Muscle layer of colon (tissue), 2 donors: ENCODE results near the gene VEGFD.

Experiments used
- H3K27ac ChIP-seq: one replicate; pipeline ENCODE4 v1.7.0; 2013; ENCODE audit warnings: low read depth, mild to moderate bottlenecking, low read length, moderate library complexity
- H3K27me3 ChIP-seq, 2 donors: one replicate each; pipeline ENCODE4 v1.7.0; 2013; ENCODE audit warnings: low read length in 2 of 2, mild to moderate bottlenecking in 2 of 2; ENCODE audit not compliant: insufficient read depth in 2 of 2, control insufficient read depth in 1 of 2
- H3K36me3 ChIP-seq: one replicate; pipeline ENCODE4 v1.7.0; 2013; ENCODE audit warnings: mild to moderate bottlenecking, low read length; ENCODE audit not compliant: insufficient read depth
- H3K4me1 ChIP-seq: one replicate; pipeline ENCODE4 v1.7.0; 2013; ENCODE audit warnings: mild to moderate bottlenecking, low read length; ENCODE audit not compliant: insufficient read depth
- H3K4me3 ChIP-seq, 2 donors: one replicate each; pipeline ENCODE4 v1.7.0; 2013; ENCODE audit warnings: low read length in 2 of 2, low read depth in 1 of 2, mild to moderate bottlenecking in 1 of 2, moderate library complexity in 1 of 2
- H3K9ac ChIP-seq: one replicate; pipeline ENCODE4 v1.7.0; 2013; ENCODE audit warnings: low read length
- H3K9me3 ChIP-seq: one replicate; pipeline ENCODE4 v1.7.0; 2013; ENCODE audit warnings: mild to moderate bottlenecking, low read length
- donor health status: abdominal sarcoma.
- donor health status: Adenocarcinoma of cecum.

Gene VEGFD

GRCh38 chrX:15301924-15302323 lies 82.3 kb downstream of the VEGFD start:
- Histone ChIP-seq H3K27me3 (no peaks in the 10 kb centered on the region), H3K27ac (no peak overlapping the region), H3K9me3 (no peaks in the 10 kb centered on the region), H3K36me3 (no peaks in the 10 kb centered on the region), H3K4me3 (no peak overlapping the region), H3K4me1 (no peaks in the 10 kb centered on the region), H3K9ac (no peak overlapping the region)

- Histone ChIP-seq H3K9me3 (no peaks in the 10 kb centered on the region), H3K9ac (no peak overlapping the region), H3K36me3 (no peaks in the 10 kb centered on the region), H3K27me3 (no peaks in the 10 kb centered on the region), H3K4me3 (no peak overlapping the region), H3K4me1 (no peaks in the 10 kb centered on the region), H3K27ac (no peak overlapping the region)
These were observed 84.0 kb downstream of the VEGFD start for GRCh38 chrX:15299941-15300851.

GRCh38 chrX:15298780-15299179 lies 85.4 kb downstream of the VEGFD start:
- H3K27ac ChIP-seq = no peak overlapping the region
- no peaks in the 10 kb centered on the region for H3K27me3 ChIP-seq
- H3K4me3 ChIP-seq = no peak overlapping the region
- no peaks in the 10 kb centered on the region for H3K36me3 ChIP-seq
- H3K4me1 ChIP-seq = no peaks in the 10 kb centered on the region
- H3K9ac ChIP-seq = no peak overlapping the region
- H3K9me3 ChIP-seq = no peaks in the 10 kb centered on the region

- H3K36me3 ChIP-seq = no peaks in the 10 kb centered on the region
- H3K4me1 ChIP-seq = no peaks in the 10 kb centered on the region
- H3K27me3 ChIP-seq = no peaks in the 10 kb centered on the region
- no peak overlapping the region for H3K27ac ChIP-seq
- H3K9ac ChIP-seq = no peak overlapping the region
- H3K9me3 ChIP-seq = no peaks in the 10 kb centered on the region
- H3K4me3 ChIP-seq = no peak overlapping the region
These were observed 86.0 kb downstream of the VEGFD start for GRCh38 chrX:15298201-15298600.
